Measurements from ENCODE around the gene PRPS1. TPM values are rescaled to one million over a fixed set of nuclear protein-coding genes. Genes with fewer than 3 reads are reported as not detected.

The PRPS1 gene
- total and polyA plus RNA-seq, 9 of the 15 experiments (the other 6 are each of a cell fraction or from before 2014, with no cell fraction given) = 47.8 to 175 (median 79.6) TPM

- Histone ChIP-seq H3K79me2 (ENCODE audit: control insufficient read depth, insufficient read depth, low read length) (peaks cover 48% of the 10 kb centered on the region), H2AFZ (ENCODE audit: low read depth, low read length) (peak overlapping the region; percentile 91), H3K4me1 (replicated peaks in 1 of 2; ENCODE audit: control insufficient read depth in 2 of 2, insufficient read depth in 2 of 2, low read length in 2 of 2) (peaks cover 8 to 16% of the 10 kb centered on the region in 2 experiments; a peak in 4 of 5 replicates), H4K20me1 (replicated peaks; ENCODE audit: control insufficient read depth, insufficient read depth, low read length) (peaks cover 6% of the 10 kb centered on the region; the same call in 1 of the 2 replicates), H3K27ac (ENCODE audit: extremely low read depth, low read depth, low read length) (peak overlapping the region; percentile 92), H3K4me3 (peak overlapping the region; percentile 68), H3K9me1 (ENCODE audit: control insufficient read depth, insufficient read depth, low read length) (no peaks in the 10 kb centered on the region), H3K4me2 (ENCODE audit: insufficient read depth, low read length) (peak overlapping the region; percentile 91), H3K27me3 (ENCODE audit: control insufficient read depth in 2 of 2, insufficient read depth in 2 of 2, low read length in 2 of 2) (no peaks in the 10 kb centered on the region), H3K36me3 (ENCODE audit: control insufficient read depth, insufficient read depth, low read length) (peaks cover 14% of the 10 kb centered on the region), H3K9ac (ENCODE audit: insufficient read depth in 1 of 2, low read depth in 2 of 2, low read length in 2 of 2) (peak overlapping the region; percentile 88 to 92), H3K9me3 (replicated peaks; ENCODE audit: control insufficient read depth, insufficient read depth, low read depth, low read length) (no peaks in the 10 kb centered on the region)
- TSS peak; percentile 68 for BruUV-seq (replicated peaks)
- WGBS (ENCODE audit: insufficient coverage, low coverage, missing lambda C conversion rate) = 0% methylated on average over 28 of the region's 29 CpGs
- ChIA-PET POLR2A (interaction anchor here (0.6 to 2.0 kb wide), 9 partner anchors 9 to 98 kb away, joined by 3 to 10 read pairs (median 4); no protein-coding TSS in a partner anchor), CTCF (ENCODE audit: low intra/inter-chr PET ratio) (no interaction called here)
- peak; percentile 33 to 59 (median 44) for DNase-seq (ENCODE audit: extremely low read depth in 1 of 4, low spot score in 3 of 4)
- peak; percentile 75 for ATAC-seq
- intact Hi-C loops (cut with micrococcal nuclease) = loop anchor here (5.0 kb wide), 1 partner anchor 52 kb away; no protein-coding TSS in a partner anchor
- in situ Hi-C loops (cut with MboI) = no loop called here
- peak; percentile 63 for FAIRE-seq
- TF ChIP-seq, protein P1, sequence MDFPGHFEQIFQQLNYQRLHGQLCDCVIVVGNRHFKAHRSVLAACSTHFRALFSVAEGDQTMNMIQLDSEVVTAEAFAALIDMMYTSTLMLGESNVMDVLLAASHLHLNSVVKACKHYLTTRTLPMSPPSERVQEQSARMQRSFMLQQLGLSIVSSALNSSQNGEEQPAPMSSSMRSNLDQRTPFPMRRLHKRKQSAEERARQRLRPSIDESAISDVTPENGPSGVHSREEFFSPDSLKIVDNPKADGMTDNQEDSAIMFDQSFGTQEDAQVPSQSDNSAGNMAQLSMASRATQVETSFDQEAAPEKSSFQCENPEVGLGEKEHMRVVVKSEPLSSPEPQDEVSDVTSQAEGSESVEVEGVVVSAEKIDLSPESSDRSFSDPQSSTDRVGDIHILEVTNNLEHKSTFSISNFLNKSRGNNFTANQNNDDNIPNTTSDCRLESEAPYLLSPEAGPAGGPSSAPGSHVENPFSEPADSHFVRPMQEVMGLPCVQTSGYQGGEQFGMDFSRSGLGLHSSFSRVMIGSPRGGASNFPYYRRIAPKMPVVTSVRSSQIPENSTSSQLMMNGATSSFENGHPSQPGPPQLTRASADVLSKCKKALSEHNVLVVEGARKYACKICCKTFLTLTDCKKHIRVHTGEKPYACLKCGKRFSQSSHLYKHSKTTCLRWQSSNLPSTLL (IDR thresholded peaks at IDR 0.05) = no peak
- no peak for TF ChIP-seq KDM1A (IDR thresholded peaks at IDR 0.05)
- no peak for TF ChIP-seq RBM39 (optimal IDR thresholded peaks at IDR 0.05; ENCODE audit: low read depth, low read length)
- TF ChIP-seq ZNF311 (CRISPR knock-in tag; IDR thresholded peaks at IDR 0.05) = no peak
- TF ChIP-seq ZNF184 (CRISPR knock-in tag; IDR thresholded peaks at IDR 0.05) = no peak
- TF ChIP-seq PTTG1 (tag; IDR thresholded peaks at IDR 0.05; ENCODE audit: low read depth) = no peak
- no peak for TF ChIP-seq SMAD1 (IDR thresholded peaks at IDR 0.05; ENCODE audit: low read depth, low read length, partially characterized antibody)
- no peak for TF ChIP-seq ZNF324 (CRISPR knock-in tag; IDR thresholded peaks at IDR 0.05)
- no peak for TF ChIP-seq ZNF347 (CRISPR knock-in tag; IDR thresholded peaks at IDR 0.05; ENCODE audit: low read depth)
- TF ChIP-seq, protein P2, sequence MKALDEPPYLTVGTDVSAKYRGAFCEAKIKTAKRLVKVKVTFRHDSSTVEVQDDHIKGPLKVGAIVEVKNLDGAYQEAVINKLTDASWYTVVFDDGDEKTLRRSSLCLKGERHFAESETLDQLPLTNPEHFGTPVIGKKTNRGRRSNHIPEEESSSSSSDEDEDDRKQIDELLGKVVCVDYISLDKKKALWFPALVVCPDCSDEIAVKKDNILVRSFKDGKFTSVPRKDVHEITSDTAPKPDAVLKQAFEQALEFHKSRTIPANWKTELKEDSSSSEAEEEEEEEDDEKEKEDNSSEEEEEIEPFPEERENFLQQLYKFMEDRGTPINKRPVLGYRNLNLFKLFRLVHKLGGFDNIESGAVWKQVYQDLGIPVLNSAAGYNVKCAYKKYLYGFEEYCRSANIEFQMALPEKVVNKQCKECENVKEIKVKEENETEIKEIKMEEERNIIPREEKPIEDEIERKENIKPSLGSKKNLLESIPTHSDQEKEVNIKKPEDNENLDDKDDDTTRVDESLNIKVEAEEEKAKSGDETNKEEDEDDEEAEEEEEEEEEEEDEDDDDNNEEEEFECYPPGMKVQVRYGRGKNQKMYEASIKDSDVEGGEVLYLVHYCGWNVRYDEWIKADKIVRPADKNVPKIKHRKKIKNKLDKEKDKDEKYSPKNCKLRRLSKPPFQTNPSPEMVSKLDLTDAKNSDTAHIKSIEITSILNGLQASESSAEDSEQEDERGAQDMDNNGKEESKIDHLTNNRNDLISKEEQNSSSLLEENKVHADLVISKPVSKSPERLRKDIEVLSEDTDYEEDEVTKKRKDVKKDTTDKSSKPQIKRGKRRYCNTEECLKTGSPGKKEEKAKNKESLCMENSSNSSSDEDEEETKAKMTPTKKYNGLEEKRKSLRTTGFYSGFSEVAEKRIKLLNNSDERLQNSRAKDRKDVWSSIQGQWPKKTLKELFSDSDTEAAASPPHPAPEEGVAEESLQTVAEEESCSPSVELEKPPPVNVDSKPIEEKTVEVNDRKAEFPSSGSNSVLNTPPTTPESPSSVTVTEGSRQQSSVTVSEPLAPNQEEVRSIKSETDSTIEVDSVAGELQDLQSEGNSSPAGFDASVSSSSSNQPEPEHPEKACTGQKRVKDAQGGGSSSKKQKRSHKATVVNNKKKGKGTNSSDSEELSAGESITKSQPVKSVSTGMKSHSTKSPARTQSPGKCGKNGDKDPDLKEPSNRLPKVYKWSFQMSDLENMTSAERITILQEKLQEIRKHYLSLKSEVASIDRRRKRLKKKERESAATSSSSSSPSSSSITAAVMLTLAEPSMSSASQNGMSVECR (CRISPR knock-in tag; IDR thresholded peaks at IDR 0.05) = 0 out of 2 replicates have a peak, but pooled peaks have one; percentile 21
Observed at GRCh38 chrX:107628662-107629539, 591 bp downstream of the PRPS1 start.
